Endometrium (tissue), 2 donors: ENCODE results near the gene CNTN4.

Experiments used
- FAIRE-seq: peaks from 2 replicates; lab custom pipeline; 2012; peaks lifted over from hg19 to GRCh38; lab: Jason Lieb, UNC
- donor health status: control.
- donor health status: control.

The CNTN4 gene

GRCh38 chr3:3064297-3064696, 965.6 kb downstream of the CNTN4 start:
- no peak for FAIRE-seq

GRCh38 chr3:3065876-3066275, 967.2 kb downstream of the CNTN4 start:
- FAIRE-seq, result no peak

DNA sequence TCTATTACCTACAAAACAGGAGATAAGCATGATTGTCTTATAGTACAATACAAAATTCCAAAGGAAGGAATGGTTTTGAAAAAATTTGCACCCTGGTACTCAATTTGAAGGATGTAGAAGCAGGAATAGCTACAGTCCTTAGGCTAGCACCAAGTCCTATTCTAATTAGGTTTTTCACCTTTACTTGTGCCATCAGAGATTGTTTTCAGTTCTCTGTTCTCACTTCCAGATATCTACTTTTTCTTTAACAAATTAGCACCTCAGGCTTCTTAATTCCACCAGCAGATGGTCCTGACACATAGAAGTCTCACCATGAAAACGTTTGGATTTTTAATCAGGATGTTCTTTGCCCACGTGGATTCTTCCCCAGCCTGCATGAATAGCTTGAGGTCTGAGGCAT, 967.7 kb downstream of the CNTN4 start:
- no peak for FAIRE-seq

DNA sequence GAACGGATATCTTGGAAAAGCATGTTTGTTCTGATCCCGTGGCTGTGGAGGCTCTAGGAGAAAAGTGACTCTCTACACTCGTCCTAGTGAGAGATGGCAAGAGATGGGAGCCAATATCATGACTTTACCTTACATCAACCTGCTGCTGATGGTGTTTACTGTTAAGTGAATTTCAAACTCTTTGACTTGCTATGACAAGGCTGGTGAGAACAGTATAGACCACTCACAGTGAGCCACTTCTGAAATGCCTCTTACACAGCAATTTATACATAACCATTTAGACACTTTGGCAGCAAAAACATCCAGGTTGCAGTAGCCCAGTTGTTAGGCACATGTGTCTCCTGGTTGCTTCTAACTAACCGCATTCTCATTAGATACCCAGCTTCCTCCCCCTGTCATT, 968.2 kb downstream of the CNTN4 start:
- no peak for FAIRE-seq

DNA sequence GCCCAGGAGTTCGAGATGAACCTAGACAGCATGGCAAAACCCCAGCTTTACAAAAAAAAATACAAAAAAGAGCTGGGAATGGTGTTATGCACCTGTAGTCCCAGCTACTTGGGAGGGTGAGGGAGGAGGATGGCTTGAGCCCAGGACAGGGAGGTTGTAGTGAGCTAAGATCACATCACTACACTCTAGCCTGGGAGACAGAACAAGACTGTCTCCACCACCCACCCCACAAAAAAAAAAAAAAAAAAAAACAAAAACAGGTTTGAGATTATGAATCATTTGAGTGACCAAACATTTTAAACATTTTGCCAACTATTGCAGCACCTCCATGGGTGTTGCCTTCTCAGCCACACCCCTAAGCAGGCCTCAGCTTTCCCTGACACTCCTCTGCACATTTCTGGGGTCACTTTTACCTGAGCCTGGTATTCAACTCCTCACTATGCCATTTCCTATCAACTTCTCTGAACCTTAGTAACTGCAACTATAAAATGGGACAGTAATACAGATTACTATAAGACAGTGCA, 969.8 kb downstream of the CNTN4 start:
- FAIRE-seq, result no peak

GRCh38 chr3:3069723-3070122, 971.1 kb downstream of the CNTN4 start:
- no peak for FAIRE-seq

DNA sequence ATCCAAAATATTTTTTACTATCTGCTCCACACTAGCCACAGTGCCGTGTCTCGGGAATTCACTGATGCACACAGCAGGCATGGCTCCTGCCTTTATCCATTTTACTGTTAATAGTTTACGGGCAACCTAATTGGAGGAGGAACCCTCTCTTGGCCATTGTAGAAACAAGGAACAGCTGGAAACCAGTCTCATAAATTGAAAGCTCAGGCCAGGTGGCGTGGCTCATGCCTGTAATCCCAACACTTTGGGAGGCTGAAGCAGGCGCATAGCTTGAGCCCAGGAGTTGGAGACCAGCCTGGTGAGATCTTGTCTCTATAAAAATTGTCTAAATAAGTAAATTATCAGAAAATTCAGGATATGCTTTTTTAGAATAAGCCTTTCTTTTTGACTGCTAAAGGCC, 972.5 kb downstream of the CNTN4 start:
- FAIRE-seq, result no peak

- no peak for FAIRE-seq
These were observed 976.0 kb downstream of the CNTN4 start for GRCh38 chr3:3074551-3075257.

- FAIRE-seq, result no peak
These were observed 981.6 kb downstream of the CNTN4 start for GRCh38 chr3:3080309-3080708.

DNA sequence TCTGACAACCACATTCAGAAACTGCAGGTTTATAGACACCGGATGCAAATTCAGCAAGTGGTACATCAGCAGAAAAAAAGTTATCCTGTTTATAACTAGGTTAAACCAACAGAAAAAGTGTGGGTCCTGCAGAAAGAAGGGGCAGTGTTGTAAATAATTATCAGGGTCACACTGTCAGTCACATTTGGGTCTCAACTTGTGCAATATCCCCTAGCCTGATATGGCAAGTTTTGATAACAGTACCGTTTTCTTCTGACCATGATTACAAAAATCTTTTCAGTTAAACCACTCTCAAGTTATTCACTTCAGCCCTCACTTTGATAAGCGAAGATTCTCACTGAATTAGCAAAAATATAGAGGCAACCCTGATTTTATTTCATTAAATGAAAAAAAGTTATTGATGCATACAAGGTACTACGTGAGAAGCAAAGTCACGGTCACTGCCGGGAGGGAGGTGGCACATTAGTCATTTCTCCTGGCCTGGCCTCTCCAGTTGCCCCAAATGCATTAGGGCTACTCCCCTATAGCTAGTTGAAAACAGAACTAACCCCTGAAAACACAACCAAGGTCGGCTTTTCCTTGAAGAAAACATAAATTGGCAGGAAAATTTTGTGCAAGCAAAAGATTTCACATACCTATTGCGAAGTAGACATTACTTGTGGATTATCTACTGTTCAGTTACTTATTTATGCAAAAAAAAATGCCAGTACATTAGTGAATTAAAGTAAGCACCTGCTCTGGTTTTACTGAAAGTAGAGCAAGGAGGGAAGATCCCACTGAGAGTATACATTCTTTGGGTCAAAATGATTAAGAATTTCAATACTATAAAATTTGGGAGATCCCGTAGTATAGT, 982.9 kb downstream of the CNTN4 start:
- FAIRE-seq, result no peak

DNA sequence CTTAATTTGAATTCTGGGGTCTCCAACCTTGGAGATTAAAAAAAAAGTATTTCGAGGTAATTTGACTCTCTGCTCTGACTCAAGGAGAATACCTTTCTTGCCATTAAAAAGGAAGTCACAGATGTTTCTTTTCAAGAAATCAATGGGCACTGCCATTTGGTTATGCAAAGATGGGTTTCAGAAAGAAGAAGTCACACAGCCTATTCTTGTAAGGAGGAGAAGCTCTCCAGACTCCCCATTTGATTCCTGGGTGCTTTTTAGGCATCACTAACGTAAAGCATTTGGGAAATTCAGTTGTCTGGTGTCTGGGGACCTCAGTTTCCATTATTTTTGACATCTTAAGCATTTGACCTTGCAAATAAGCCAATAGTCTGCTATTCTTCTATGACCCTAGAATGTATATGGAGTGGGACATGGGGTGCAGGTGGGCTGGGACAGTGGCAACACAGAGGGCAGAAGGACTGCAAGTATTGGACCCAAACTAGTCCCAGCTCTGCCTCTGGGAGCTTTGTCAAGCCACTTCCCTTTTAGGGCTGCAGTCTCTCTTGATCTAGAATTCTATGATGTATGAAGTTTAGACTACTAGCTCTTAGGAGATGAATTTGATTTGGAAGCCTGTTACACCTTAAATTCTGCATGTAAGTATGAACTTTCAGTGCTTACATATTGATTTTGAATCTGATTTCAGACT, 983.7 kb downstream of the CNTN4 start:
- FAIRE-seq, result no peak

- no peak for FAIRE-seq
These were observed 986.2 kb downstream of the CNTN4 start for GRCh38 chr3:3084890-3085289.

DNA sequence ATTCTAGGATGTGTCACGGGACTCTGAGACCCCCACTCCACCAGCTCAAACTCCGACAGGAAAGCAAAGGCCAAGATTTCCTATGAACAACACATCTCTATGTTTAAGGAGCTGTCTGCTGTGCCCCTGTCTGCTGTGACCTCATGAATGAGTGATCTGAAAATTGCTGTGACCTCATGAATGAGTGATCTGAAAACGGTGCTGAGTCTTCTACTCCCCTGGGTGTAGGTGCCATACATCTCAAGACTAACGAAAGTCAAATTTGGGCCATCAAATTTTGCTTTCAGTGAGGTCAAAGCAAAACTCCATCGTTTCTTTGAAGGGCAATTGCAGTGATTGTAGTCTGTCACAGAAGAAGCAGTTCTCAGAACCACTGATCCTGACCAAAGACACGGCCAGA, 987.1 kb downstream of the CNTN4 start:
- FAIRE-seq, result no peak

DNA sequence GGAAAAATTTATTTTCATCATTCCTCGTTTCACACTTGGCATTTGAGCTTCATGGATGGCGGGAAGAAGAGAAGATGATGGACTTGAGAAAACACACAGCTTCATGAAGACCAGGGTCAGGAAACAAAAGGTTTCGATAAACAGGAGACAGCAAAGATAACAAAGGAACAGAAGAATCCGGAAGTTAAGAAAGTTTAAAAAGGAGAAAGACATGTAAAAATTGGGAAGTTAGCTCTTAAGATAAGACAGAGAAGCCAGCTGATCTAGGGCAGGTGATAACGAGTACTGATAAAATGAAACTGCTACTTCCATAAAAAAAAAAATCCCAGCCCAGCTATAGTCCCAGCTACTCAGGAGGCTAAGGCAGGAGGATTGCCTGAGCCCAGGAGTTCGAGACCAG, 987.6 kb downstream of the CNTN4 start:
- no peak for FAIRE-seq

DNA sequence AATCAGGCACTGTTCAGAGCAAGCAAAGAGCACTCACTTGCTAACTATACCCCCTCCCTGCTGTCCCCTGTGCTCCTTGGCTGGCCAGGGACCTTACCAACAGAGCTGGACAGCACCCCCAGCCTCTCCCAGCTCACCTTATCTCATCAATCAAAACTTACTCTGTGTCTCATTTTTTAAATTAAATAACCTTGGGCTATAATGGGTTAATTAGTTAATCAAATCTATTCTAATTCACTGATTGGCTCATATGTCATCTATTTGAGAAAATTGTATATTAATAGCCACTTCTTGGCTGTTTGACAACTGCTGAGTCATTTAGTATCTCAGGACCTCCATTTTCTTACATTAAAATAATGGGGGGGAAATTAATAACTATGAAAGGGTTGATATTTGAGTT, 988.6 kb downstream of the CNTN4 start:
- no peak for FAIRE-seq

GRCh38 chr3:3087716-3088465, 989.2 kb downstream of the CNTN4 start:
- no peak for FAIRE-seq

DNA sequence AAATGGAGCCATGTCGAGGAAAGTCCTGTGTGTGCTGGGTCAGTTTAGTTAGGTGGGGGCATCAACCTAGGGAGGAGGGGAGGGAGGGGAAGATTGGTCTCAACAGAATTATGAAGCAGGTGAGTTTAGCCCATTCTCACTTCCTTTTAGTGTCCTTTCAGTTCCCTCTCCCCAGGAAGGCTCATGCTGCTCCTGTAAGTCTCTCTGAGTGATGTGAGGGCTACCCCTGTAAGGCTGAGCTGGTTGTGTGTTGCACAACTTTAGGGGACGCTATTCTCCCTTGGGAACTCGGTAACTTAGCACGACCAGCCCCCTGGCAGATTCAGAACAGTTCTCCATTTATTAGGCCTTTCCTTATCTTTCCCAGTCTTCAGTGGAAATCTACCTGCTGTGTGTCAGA, 990.4 kb downstream of the CNTN4 start:
- FAIRE-seq, result no peak

DNA sequence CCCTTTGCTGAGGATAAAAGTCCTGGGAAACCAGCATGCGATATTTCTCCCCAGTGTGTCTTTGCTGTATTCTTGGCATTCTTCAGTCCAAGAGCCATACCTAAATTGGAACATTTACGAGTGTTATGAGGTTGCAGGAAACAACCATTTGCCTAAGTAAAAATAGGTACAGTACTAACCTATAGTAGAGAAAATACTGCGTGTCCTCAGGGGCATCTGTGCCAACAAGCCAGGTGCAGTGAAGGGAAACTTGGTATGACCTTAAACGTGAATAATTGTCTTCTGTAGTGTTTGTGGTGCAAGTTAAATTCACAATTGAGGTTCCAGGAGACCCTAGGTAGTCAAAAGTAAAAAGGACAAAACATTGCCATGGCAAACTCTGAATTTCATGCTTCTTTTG, 999.3 kb downstream of the CNTN4 start:
- no peak for FAIRE-seq

- FAIRE-seq, result no peak
These were observed 1003.2 kb downstream of the CNTN4 start for GRCh38 chr3:3101660-3102458.

DNA sequence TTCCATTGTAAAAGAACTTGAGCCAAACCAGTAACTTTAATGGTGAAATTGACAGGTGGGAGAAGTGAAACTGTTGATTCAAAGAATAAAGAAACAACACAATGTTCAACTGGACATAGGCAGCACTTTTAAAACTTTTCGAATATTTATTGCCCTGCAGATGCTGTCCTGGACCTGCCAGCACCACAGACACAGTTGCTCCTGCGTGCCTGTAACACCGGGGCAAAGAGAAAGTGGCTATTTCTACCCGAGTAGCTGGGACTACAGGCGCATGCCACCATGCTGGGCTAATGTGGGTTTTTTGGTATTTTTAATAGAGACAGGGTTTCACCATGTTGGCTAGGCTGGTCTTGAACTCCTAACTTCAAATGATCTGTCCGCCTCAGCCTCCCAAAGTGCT, 1004.1 kb downstream of the CNTN4 start:
- no peak for FAIRE-seq

- no peak for FAIRE-seq
These were observed 1006.6 kb downstream of the CNTN4 start for GRCh38 chr3:3105246-3105645.
